Small intestine (tissue), 7 donors: ENCODE results near the gene ACSS3. TPM values are rescaled to one million over a fixed set of nuclear protein-coding genes. Genes with fewer than 3 reads are reported as not detected.
"Not testable (repeated sequence)": the region's sequence is repeated elsewhere in the genome, so short reads cannot be mapped to it uniquely, and the experiment has no call there.

ENCODE experiments used
- DNase-seq, 2 donors: peaks; one replicate each; pipeline versions ENCODE4 v3.0.0 to v3.0.0-alpha.2; 2013
- FAIRE-seq: peaks from 2 replicates; lab custom pipeline; 2012; peaks lifted over from hg19 to GRCh38; lab: Jason Lieb, UNC
- H3K27ac ChIP-seq, 3 donors: one replicate each; pipeline ENCODE4 v1.5.1; 2013; ENCODE audit warnings: low read length in 2 of 3, mild to moderate bottlenecking in 2 of 3, control low read depth in 1 of 3, inconsistent platforms in 1 of 3, low read depth in 1 of 3, moderate library complexity in 1 of 3
- H3K27me3 ChIP-seq, 3 donors: one replicate each; pipeline ENCODE4 v1.6.1; 2013; ENCODE audit warnings: low read length in 3 of 3, inconsistent platforms in 1 of 3; ENCODE audit not compliant: control insufficient read depth in 3 of 3, insufficient read depth in 3 of 3
- H3K36me3 ChIP-seq, 3 donors: one replicate each; pipeline ENCODE4 v1.6.1; 2013; ENCODE audit warnings: low read length in 3 of 3, inconsistent platforms in 1 of 3, low read depth in 1 of 3, mild to moderate bottlenecking in 1 of 3, moderate library complexity in 1 of 3; ENCODE audit not compliant: control insufficient read depth in 3 of 3, insufficient read depth in 2 of 3
- H3K4me1 ChIP-seq, 3 donors: one replicate each; pipeline ENCODE4 v1.6.1; 2013; ENCODE audit warnings: low read length in 2 of 3, inconsistent platforms in 1 of 3, low read depth in 1 of 3, mild to moderate bottlenecking in 1 of 3, moderate library complexity in 1 of 3; ENCODE audit not compliant: control insufficient read depth in 3 of 3, insufficient read depth in 2 of 3
- H3K4me3 ChIP-seq, 3 donors: one replicate each; pipeline ENCODE4 v1.5.1; 2013; ENCODE audit warnings: low read length in 3 of 3, control low read depth in 1 of 3, inconsistent platforms in 1 of 3, low read depth in 1 of 3, mild to moderate bottlenecking in 1 of 3, moderate library complexity in 1 of 3
- H3K9me3 ChIP-seq, 2 donors: one replicate each; pipeline ENCODE4 v1.6.1; 2013; ENCODE audit warnings: low read depth in 1 of 2, low read length in 1 of 2; ENCODE audit not compliant: control insufficient read depth in 2 of 2, insufficient read depth in 1 of 2
- WGBS, 3 donors: extraction: QIAGEN DNeasy Blood & Tissue Kit; methylation state at CpG; one replicate each; pipeline ENCODE4 v1.1.7; 2013; 5-methylcytosine and 5-hydroxymethylcytosine counted together
- polyA plus RNA-seq, 4 donors: library from polyadenylated mRNA; stranded (reverse) in 3 of 4; unstranded in 1 of 4; fragments of 200-250 nt in 3 of 4; fragments of 120-200 nt in 1 of 4; gene quantifications; one replicate each; pipeline versions ENCODE4 v1.2.1 to v1.2.3, GENCODE V29; 2013
- donor health status: healthy with polysubstance abuse.
- donor health status: control.
- donor health status: control.
- donor health status: Bipolar disorder and iron deficiency.
- donor health status: healthy.

Gene ACSS3
- polyA plus RNA-seq, 4 donors, result 0.22 to 6.2 (median 0.95) TPM

DNA sequence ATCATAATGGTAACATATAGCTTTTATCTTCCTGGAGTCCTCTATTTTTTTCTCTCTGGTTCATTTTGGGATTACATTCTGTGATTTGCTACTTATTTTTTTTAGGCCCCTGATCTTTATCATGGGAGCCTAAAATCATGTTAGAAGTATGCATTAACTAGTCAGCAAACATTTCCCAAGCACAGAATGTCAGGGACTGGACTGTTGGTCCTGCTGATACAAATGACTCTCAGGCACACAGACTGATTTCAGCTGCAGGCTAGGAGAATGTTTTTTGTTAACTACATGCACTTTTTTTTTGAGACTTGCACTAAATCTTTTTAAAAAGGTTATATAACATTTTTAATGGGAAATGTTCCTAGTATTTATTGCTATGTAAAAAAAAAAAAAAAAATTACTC is 131.1 kb downstream of the ACSS3 start:
- no peaks in the 10 kb centered on the region for H3K36me3 ChIP-seq
- no peaks in the 10 kb centered on the region for H3K9me3 ChIP-seq
- H3K27me3 ChIP-seq, result no peaks in the 10 kb centered on the region
- no peak overlapping the region for H3K4me3 ChIP-seq
- FAIRE-seq (no peak), DNase-seq (peak in 1 of 2 donors; percentile 16)
- H3K4me1 ChIP-seq, result peaks cover 0 to 4% (median 0%) of the 10 kb centered on the region in 3 donors
- no peak overlapping the region for H3K27ac ChIP-seq

DNA sequence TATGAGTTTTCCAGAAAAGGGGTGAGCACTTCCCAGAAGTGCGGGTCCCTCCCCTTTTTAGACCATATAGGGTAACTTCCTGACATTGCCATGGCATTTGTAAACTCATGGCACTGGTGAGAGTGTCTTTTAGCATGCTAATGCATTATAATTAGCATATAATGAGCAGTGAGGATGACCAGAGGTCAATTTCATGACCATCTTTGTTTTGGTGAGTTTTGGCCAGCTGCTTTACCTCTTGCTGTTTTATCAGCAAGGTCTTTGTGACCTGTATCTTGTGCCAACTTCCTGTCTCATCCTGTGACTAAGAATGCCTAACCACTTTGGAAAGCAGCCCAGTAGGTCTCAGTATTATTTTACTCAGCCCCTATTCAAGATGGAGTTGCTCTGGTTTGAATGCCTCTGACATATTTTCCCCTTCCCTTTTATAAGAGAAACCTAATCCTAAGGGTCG is 131.9 kb downstream of the ACSS3 start:
- not testable (repeated sequence) for H3K27me3 ChIP-seq, H3K36me3 ChIP-seq, H3K4me1 ChIP-seq, FAIRE-seq, H3K27ac ChIP-seq, H3K9me3 ChIP-seq, H3K4me3 ChIP-seq, DNase-seq
- 57 to 75% (median 60%) methylated on average over 2 of the region's 2 CpGs for WGBS, 3 donors

DNA sequence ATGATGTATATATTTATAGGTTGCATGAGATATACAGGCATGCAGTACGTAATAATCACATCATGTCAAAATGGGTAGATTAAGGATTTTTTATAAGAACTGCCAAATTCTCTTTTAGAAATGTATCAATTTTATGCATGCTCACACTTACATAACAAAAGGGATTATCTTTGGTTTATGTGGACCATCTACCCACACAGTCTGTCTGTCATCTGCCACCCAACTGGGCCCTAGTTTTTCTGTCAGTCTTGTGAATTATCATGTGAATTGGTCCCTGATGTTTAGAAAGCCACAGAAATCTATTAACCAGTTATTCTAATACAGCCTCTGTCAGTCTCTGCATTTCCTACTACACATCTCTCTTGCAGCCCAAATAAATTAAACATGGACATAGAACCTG is 133.4 kb downstream of the ACSS3 start:
- Histone ChIP-seq H3K27me3 (no peaks in the 10 kb centered on the region), H3K36me3 (no peaks in the 10 kb centered on the region), H3K9me3 (no peaks in the 10 kb centered on the region), H3K27ac (no peak overlapping the region), H3K4me3 (no peak overlapping the region), H3K4me1 (peaks cover 0 to 4% (median 0%) of the 10 kb centered on the region in 3 donors)
- FAIRE-seq (no peak), DNase-seq (no peak)
- 92 to 97% (median 93%) methylated on average over 1 of the region's 1 CpG for WGBS, 3 donors

DNA sequence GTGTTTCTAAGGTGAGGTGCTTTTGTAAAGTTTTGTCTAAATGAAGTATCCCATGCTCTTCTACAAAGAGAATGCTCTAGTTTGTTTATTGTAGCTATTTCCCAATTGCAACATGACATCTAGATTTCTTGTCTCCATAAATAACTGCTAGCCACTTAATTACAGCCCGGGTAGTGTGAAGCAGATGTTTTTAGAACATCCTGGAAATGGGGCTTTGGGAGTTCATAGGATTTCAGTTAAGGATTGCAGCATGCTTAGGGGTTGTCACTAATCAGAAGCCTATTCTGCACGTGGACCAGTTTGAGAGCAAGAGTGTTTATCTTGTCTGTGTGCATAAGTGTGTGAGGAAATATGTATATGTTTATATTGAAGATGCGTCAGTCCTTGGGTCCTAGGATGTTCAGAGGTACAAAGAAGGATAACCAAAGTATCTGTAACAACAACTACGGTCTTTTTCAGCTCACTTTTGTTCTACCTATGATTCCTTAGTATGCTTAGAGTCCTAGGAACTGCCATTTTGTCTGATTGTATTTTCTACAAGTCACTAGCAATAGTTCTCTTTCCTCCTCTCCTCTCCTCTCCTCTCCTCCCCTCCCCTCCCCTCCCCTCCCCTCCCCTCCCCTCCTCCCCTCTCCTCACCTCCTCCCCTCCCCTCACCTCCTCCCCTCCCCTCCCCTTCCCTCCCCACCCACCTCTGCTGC is 135.3 kb downstream of the ACSS3 start:
- DNase-seq (no peak), FAIRE-seq (no peak)
- H3K4me3 ChIP-seq, result no peak overlapping the region
- no peaks in the 10 kb centered on the region for H3K36me3 ChIP-seq
- no peaks in the 10 kb centered on the region for H3K4me1 ChIP-seq
- H3K27ac ChIP-seq, result no peak overlapping the region
- H3K27me3 ChIP-seq, result no peaks in the 10 kb centered on the region
- WGBS, 3 donors, result 58 to 62% (median 58%) methylated on average over 4 of the region's 4 CpGs
- H3K9me3 ChIP-seq, result no peaks in the 10 kb centered on the region

DNA sequence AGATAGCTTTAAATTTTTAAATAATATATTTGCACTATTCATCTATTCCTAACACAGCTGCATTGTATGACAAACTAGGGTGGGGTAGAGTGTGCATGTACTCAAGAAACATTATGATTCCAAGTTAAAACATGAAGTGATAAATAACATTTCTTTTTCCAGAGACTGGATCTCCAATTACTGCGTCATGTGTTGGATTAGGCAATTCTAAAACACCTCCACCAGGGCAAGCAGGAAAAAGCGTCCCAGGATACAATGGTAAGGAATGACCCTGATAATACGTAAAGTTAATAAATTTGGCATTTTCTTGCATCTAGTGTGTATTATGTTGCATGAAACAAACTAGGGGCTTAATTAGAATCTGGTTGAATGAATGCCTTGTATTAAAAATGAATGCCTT is 138.9 kb downstream of the ACSS3 start:
- DNase-seq (no peak), FAIRE-seq (no peak)
- H3K9me3 ChIP-seq, result no peaks in the 10 kb centered on the region
- H3K36me3 ChIP-seq, result no peaks in the 10 kb centered on the region
- no peak overlapping the region for H3K4me3 ChIP-seq
- no peak overlapping the region for H3K27ac ChIP-seq
- WGBS, 3 donors, result 87 to 90% (median 89%) methylated on average over 3 of the region's 3 CpGs
- no peaks in the 10 kb centered on the region for H3K4me1 ChIP-seq
- H3K27me3 ChIP-seq, result no peaks in the 10 kb centered on the region

DNA sequence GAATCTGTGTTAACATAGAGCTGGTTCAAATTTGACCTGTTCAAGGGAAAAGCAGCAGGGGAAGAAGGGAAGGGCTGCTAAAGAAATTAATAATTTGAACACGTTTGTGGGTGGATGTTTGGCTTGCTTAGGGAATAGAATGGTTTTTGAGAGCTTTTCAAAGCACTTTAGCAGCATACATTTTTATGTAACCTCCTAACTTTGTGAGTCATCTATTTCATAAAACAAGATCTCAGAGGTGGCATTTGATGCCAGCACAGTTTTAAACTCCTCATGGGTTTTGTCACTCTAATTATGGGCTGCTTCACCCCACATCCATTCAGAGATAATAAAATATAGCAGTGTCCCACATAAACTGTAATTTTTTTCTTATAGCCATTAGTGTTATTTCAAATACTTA is 143.8 kb downstream of the ACSS3 start:
- DNase-seq, result no peak
- Histone ChIP-seq H3K9me3 (no peaks in the 10 kb centered on the region), H3K4me3 (no peak overlapping the region), H3K4me1 (no peaks in the 10 kb centered on the region), H3K27me3 (no peaks in the 10 kb centered on the region), H3K27ac (no peak overlapping the region), H3K36me3 (no peaks in the 10 kb centered on the region)
- FAIRE-seq, result no peak
- WGBS, 3 donors, result 13 to 51% (median 15%) methylated on average over 1 of the region's 1 CpG

GRCh38 chr12:81222846-81223592 is 145.1 kb downstream of the ACSS3 start:
- WGBS, 3 donors, result 32 to 50% (median 39%) methylated on average over 5 of the region's 5 CpGs
- Histone ChIP-seq H3K36me3 (no peaks in the 10 kb centered on the region), H3K27ac (no peak overlapping the region), H3K4me1 (no peaks in the 10 kb centered on the region), H3K4me3 (no peak overlapping the region), H3K27me3 (no peaks in the 10 kb centered on the region), H3K9me3 (no peaks in the 10 kb centered on the region)
- FAIRE-seq (no peak), DNase-seq (no peak)

DNA sequence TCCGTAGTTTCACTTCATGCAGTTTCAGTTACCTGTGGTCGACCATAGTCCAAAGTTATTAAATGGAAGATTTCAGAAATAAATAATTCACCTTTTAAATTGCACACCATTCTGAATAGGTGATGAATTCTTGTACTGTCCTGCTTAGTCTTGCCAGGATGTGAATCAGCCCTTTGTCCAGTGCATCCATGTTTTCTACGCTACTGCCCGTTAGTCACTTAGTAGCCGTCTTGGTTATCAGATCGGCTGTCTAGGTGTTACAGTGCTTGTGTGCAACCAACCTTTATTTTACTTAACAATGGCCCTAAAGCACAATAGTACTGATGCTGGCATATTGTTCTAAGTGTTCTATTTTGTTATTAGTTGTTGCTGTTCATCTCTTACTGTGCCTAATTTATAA is 146.7 kb downstream of the ACSS3 start:
- Histone ChIP-seq H3K27me3 (no peaks in the 10 kb centered on the region), H3K36me3 (no peaks in the 10 kb centered on the region), H3K4me3 (no peak overlapping the region), H3K4me1 (no peaks in the 10 kb centered on the region), H3K9me3 (no peaks in the 10 kb centered on the region), H3K27ac (no peak overlapping the region)
- DNase-seq, result no peak
- no peak for FAIRE-seq
- 79 to 86% (median 79%) methylated on average over 6 of the region's 6 CpGs for WGBS, 3 donors
